Measurements from ENCODE around the gene ATP9B. TPM values are rescaled to one million over a fixed set of nuclear protein-coding genes. Genes with fewer than 3 reads are reported as not detected.

The ATP9B gene
- total and polyA plus RNA-seq, 4 donors = 12.6 to 77.0 (median 29.9) TPM

GRCh38 chr18:79182047-79182713 is 113.0 kb downstream of the ATP9B start:
- H3K4me1 ChIP-seq (ENCODE audit: control insufficient read depth in 5 of 5, insufficient read depth in 5 of 5, low read length in 5 of 5) = no peaks in the 10 kb centered on the region
- WGBS, 2 donors = 97 to 100% methylated on average over 3 of the region's 3 CpGs
- no peak for TF ChIP-seq CTCF (IDR thresholded peaks at IDR 0.05; ENCODE audit: control extremely low read depth, extremely low read depth)

GRCh38 chr18:79185648-79186047 is 116.5 kb downstream of the ATP9B start:
- no peak for ATAC-seq (ENCODE audit: insufficient read depth, low FRiP score)
- Histone ChIP-seq H3K27ac (ENCODE audit: low read depth in 1 of 2, low read length in 1 of 2) (no peak overlapping the region), H3K9me3 (ENCODE audit: control insufficient read depth in 4 of 4, insufficient read depth in 3 of 4, low read length in 3 of 4) (peaks cover 0 to 2% (median 0%) of the 10 kb centered on the region in 4 donors), H3K4me3 (no peak overlapping the region), H3K4me1 (ENCODE audit: control insufficient read depth in 5 of 5, insufficient read depth in 5 of 5, low read length in 5 of 5) (no peaks in the 10 kb centered on the region), H3K9ac (ENCODE audit: insufficient read depth in 1 of 2, low read length in 2 of 2) (no peak overlapping the region), H3K36me3 (ENCODE audit: control insufficient read depth in 4 of 4, insufficient read depth in 4 of 4, low read length in 4 of 4) (peaks cover 0 to 4% (median 1%) of the 10 kb centered on the region in 4 donors), H3K27me3 (ENCODE audit: control insufficient read depth in 3 of 3, insufficient read depth in 3 of 3, low read length in 2 of 3) (no peaks in the 10 kb centered on the region)
- no peak for TF ChIP-seq CTCF (IDR thresholded peaks at IDR 0.05; ENCODE audit: control extremely low read depth, extremely low read depth)
- DNase-seq = no peak
- WGBS, 2 donors = 91 to 93% methylated on average over 3 of the region's 3 CpGs

More at GRCh38 chr18:79182047-79182713, 113.0 kb downstream of the ATP9B start:
- Histone ChIP-seq H3K9me3 (ENCODE audit: control insufficient read depth in 4 of 4, insufficient read depth in 3 of 4, low read length in 3 of 4) (no peaks in the 10 kb centered on the region), H3K9ac (ENCODE audit: insufficient read depth in 1 of 2, low read length in 2 of 2) (no peak overlapping the region), H3K27me3 (ENCODE audit: control insufficient read depth in 3 of 3, insufficient read depth in 3 of 3, low read length in 2 of 3) (no peaks in the 10 kb centered on the region), H3K27ac (ENCODE audit: low read depth in 1 of 2, low read length in 1 of 2) (no peak overlapping the region), H3K4me3 (no peak overlapping the region), H3K36me3 (ENCODE audit: control insufficient read depth in 4 of 4, insufficient read depth in 4 of 4, low read length in 4 of 4) (peaks cover 0 to 4% (median under 1%) of the 10 kb centered on the region in 4 donors)
- no peak for ATAC-seq (ENCODE audit: insufficient read depth, low FRiP score)
- DNase-seq = no peak

- no peak overlapping the region for H3K4me3 ChIP-seq
- no peaks in the 10 kb centered on the region for H3K27me3 ChIP-seq (ENCODE audit: control insufficient read depth in 3 of 3, insufficient read depth in 3 of 3, low read length in 2 of 3)
- H3K27ac ChIP-seq (ENCODE audit: low read depth in 1 of 2, low read length in 1 of 2) = no peak overlapping the region
- H3K9me3 ChIP-seq (ENCODE audit: control insufficient read depth in 4 of 4, insufficient read depth in 3 of 4, low read length in 3 of 4) = peaks cover 0 to 2% (median 0%) of the 10 kb centered on the region in 4 donors
- no peaks in the 10 kb centered on the region for H3K4me1 ChIP-seq (ENCODE audit: control insufficient read depth in 5 of 5, insufficient read depth in 5 of 5, low read length in 5 of 5)
- H3K36me3 ChIP-seq (ENCODE audit: control insufficient read depth in 4 of 4, insufficient read depth in 4 of 4, low read length in 4 of 4) = peaks cover 0 to 4% (median 1%) of the 10 kb centered on the region in 4 donors
- TF ChIP-seq CTCF (IDR thresholded peaks at IDR 0.05; ENCODE audit: control extremely low read depth, extremely low read depth) = no peak
- H3K9ac ChIP-seq (ENCODE audit: insufficient read depth in 1 of 2, low read length in 2 of 2) = no peak overlapping the region
- DNase-seq (no peak), ATAC-seq (ENCODE audit: insufficient read depth, low FRiP score) (no peak)
- WGBS, 2 donors = 92 to 94% methylated on average over 2 of the region's 2 CpGs
Observed at GRCh38 chr18:79186649-79187048, 117.5 kb downstream of the ATP9B start.

Measured in lung (tissue), 12 donors.